Fibroblast of gingiva (primary cell): ENCODE measurements around the gene C2orf49.

ENCODE experiments used
- DNase-seq: peaks from one replicate; pipeline ENCODE4 v3.0.0-alpha.2; 2011; ENCODE audit warnings: low read depth

The C2orf49 gene

DNA sequence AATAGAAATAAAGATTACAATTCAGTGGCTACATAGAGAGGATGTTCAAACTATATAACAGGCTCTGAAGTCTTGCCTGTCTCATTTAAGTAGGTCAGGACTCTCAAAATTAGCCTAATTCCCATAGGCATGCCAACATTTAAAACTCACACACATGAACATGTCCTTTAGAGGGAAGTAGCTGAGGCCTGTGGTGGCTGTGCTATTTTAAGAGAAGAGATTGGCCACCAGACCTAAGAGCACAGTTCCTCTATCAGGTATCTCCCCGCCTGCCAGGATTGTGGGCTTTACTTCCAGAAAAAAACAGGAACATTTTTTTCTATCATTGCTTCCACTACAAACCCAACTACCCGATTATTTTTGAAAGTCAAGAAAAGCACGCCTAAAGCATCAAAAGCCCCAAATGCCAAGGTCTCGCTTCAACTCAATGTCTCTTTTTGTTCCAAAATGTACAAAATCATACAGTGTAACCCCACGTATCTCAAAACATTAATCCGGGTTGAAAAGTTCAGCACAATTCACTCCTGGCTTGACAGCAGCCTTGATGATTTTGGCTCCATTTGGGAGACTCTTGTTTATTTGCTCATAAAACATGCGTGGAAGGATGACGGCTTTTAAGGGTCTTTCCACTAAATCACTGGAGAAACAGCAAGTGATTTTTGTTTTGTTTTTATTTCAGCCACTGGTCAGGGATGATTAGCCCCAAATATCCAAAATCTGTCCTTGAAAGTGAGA, 46.3 kb downstream of the C2orf49 start:
- DNase-seq, result no peak

- DNase-seq, result no peak
These were observed 46.9 kb downstream of the C2orf49 start for GRCh38 chr2:105384216-105384615.

GRCh38 chr2:105384861-105385260, 47.5 kb downstream of the C2orf49 start:
- no peak for DNase-seq

GRCh38 chr2:105385731-105386540, 48.6 kb downstream of the C2orf49 start:
- DNase-seq, result no peak

GRCh38 chr2:105387225-105387624, 49.9 kb downstream of the C2orf49 start:
- no peak for DNase-seq

DNA sequence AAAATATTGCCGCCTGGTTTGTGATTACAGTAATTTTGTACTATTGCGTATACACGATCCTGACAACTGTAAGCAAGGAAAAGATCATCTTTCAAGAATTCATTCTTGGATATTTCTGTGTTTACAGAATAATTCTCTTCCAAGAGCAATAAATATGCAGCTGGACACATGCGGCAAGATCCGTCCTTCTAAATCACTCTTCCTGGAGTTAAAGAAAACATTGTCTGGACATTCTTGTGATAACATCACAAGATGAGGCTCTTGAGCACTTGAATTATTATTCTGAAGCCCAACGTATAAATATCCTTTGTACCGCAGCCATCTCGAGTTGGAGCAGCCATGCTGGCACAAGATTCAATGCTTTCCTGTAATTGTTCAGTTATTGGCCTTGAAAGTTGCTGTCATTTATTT, 51.6 kb downstream of the C2orf49 start:
- peak; percentile 98 for DNase-seq

GRCh38 chr2:105390454-105390853, 53.1 kb downstream of the C2orf49 start:
- no peak for DNase-seq

GRCh38 chr2:105391058-105391627, 53.8 kb downstream of the C2orf49 start:
- no peak for DNase-seq

DNA sequence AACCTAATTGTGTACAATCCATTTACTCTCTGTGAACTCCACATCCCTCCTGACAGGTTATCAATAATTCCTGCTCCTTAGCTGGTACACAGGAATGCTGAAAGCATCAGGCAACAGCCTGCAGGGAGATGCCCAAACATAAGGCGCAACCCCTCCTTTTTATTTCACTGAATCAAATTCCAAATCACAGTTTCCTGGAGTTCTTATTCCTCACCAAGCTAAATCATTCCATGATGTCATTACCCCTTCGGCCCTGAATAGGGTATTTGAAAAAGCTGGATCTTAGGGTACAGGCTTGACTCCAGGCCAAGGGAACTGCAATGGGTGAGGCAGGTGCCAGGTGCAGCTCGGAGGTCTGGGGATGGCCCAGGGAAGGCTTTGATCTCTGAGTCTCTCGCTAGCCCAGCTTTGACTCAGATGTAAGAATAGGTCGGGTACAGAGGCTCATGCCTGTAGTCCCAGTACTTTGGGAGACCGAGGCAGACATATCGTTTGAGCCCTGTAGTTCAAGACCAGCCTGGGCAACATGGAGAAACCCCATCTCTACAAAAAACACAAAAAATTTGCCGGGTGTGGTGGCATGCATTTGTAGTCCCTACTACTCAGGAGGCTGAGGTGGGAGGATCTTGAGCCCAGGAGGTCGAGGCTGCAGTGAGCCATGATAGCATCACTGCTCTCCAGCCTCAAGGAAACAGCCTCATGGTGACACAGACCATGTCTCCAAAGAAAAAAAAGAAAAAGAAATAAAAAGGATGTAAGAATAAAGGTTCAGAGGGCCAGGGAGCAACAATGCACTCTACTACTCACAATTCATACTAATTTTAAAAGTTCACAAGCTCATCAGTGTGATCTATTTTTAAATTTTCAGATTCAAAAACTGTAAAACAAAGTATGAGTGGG, 54.7 kb downstream of the C2orf49 start:
- no peak for DNase-seq

DNA sequence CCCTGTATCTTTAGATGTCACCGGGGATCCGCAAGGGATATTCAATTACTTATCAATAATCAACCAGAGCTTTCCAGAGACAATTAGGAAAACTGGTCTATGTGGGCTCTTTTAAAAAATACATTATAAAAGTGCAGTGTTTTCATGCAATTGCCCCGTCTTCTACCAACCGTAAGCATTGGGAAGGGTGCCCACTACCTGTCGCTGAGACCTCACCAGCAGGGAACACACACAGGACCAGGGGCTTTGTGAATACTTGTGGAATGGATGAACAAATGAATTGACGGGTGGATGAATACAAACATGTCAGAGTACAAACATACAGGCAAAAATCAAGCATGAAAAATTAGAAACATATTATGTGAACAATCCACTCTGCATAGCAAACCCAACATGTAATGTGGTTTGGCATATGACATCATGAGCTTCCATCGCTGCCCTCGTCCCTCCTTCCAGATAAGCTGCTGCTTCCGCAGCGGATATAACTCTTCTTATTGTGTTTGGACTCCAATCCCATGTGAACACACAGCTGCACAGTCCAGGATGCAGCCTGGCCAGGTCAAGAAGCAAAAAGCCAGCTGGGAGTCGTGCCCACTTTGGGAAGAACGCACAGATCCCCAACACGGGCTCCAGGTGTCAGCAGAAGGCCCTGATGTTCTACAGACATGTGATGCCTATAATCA, 56.2 kb downstream of the C2orf49 start:
- peak; percentile 74 for DNase-seq

GRCh38 chr2:105394951-105395611, 57.7 kb downstream of the C2orf49 start:
- no peak for DNase-seq

GRCh38 chr2:105395691-105396090, 58.4 kb downstream of the C2orf49 start:
- DNase-seq, result no peak

DNA sequence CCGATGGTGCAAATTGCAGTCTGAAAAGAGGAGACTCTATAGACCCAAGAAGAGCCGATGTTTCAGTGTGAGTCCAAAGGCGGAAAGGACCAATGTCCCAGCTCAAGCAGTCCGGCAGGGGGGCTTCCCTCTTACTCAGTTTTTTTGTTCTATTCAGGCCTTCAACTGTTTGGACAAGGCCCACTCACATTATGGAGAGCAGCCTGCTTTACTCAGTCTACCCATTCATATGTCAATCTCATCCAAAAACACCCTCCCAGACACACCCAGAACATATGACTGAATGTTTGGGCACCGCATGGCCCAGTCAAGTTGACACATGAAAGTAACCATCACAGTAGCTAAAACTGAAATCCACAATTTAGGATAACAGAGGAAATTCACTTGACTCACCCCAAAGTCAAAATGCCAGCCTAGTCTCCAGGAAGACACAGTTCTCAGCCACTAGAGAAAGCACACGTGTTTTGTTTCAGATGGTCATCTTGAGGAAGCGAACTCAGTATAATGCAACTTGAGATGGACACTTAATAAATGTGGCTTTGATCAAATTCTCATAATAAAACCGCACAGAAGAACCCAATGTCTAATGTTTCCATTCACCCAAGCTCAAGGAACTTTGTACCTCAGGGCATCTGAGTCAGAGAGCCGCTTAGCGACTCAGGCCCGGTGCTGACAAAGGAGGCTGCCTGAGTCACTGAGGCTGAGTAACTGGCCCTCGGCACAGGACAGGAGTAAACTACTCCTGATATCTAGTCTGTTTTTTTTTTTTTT, 59.1 kb downstream of the C2orf49 start:
- DNase-seq, result peak; percentile 98

- DNase-seq, result no peak
These were observed 59.8 kb downstream of the C2orf49 start for GRCh38 chr2:105397025-105397722.

DNA sequence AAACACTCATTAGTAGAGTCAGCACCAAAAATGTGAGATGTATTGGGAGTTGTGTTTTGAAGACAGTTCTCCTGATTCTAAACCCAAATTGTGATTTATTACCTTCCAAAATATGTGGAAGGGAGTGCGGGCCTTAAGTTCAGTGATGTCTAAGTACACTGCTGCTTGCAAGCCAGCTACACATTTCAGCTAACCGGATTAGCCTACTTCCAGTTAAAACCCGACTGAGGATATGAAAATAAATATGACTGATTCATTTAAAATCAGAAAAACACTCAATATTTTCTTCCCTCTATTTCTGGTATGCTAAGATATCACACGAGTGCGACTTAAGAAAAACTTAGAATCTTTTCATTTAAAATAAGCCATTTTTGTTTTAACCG, 60.6 kb downstream of the C2orf49 start:
- no peak for DNase-seq

GRCh38 chr2:105398336-105399206, 61.2 kb downstream of the C2orf49 start, which contains the start of gene FHL2:
Gene FHL2, minus strand, starts transcription at chr2:105399051. Its CDS starts 12,535 bp downstream, at chr2:105386516.
- peak; percentile 80 for DNase-seq
